Stimulated activated naive B cell treated with anti-CD40 and anti-IgM and Interleukin-4, amounts not matched to agents 10 μg/mL and 1 μg/mL and 100 μg/mL, for 72 hours (primary cell): ENCODE measurements around the gene PHKA1.
"Not testable (repeated sequence)": the region's sequence is repeated elsewhere in the genome, so short reads cannot be mapped to it uniquely, and the experiment has no call there.

Experiments
- ATAC-seq, 2 donors: fragments of 150-1000 bp; cut with Tn5 transposase; replicated peaks; 2 replicates each; pipeline ENCODE4 v1.10.0; 2021; ENCODE audit warnings: moderate library complexity in 1 of 2
- DNase-seq: peaks from one replicate; pipeline ENCODE4 v3.0.0; 2021
- H3K27ac Mint-ChIP-seq: one replicate; pipeline ENCODE4 v1.8.0; 2022; ENCODE audit warnings: mild to moderate bottlenecking, mixed read lengths
- H3K27me3 Mint-ChIP-seq, 2 donors: one replicate each; pipeline ENCODE4 v1.8.0; 2022; ENCODE audit warnings: mixed read lengths in 2 of 2
- H3K36me3 Mint-ChIP-seq, 2 donors: one replicate each; pipeline ENCODE4 v1.8.0; 2022; ENCODE audit warnings: mixed read lengths in 2 of 2, mild to moderate bottlenecking in 1 of 2
- H3K4me1 Mint-ChIP-seq, 2 donors: one replicate each; pipeline ENCODE4 v1.8.0; 2022; ENCODE audit warnings: mixed read lengths in 2 of 2, mild to moderate bottlenecking in 1 of 2
- H3K4me3 Mint-ChIP-seq, 2 donors: one replicate each; pipeline ENCODE4 v1.8.0; 2022; ENCODE audit warnings: mild to moderate bottlenecking in 2 of 2, mixed read lengths in 2 of 2, moderate library complexity in 1 of 2
- H3K9me3 Mint-ChIP-seq, 2 donors: one replicate each; pipeline ENCODE4 v1.8.0; 2022; ENCODE audit warnings: mixed read lengths in 2 of 2, mild to moderate bottlenecking in 1 of 2

PHKA1 gene

DNA sequence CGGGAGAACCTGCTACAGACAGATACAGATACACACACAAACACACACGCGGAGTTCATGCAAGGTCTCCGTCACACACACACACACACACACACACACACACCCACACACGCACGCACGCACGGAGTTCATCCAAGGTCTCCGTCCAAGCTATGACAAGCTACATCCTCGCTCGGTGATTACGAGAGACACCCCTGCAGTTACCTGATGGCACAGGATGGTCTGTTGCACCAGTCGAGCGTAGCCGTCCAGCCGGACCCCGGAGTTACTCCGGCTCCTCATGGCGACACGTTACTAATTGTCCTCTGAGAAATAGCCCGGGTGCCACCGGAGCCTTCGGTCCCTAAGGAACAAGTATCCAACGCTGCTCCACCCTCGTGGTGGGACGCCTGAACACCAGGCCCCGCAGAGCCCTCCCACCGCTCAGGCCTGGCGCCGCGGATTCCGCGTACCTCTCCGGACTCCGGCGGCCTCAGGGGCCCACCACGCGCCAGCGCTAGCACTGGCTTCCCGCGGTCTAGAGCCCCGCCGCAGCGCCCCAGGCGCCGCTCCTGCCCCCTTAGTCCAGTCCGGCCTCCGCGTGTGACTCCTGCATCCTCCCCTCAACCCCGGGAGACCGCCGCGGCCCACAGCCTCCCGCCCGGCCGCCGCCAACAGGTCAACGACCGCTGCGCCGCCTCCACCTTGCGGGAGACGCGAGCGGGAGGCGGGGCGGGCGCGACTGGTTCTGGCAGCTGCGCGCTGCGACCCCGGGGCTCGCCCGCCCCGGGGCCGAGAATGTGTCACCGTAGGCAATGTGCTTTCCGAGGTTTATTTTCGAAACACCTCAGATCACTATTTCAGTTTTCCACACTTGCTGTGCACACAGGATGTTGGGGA is at the start of gene PHKA1:
Gene PHKA1, minus strand, starts transcription at position 708 of the 879 bp plus-strand sequence. Its CDS starts 426 bp downstream, at position 282.
- peak; percentile 3 for DNase-seq

DNA sequence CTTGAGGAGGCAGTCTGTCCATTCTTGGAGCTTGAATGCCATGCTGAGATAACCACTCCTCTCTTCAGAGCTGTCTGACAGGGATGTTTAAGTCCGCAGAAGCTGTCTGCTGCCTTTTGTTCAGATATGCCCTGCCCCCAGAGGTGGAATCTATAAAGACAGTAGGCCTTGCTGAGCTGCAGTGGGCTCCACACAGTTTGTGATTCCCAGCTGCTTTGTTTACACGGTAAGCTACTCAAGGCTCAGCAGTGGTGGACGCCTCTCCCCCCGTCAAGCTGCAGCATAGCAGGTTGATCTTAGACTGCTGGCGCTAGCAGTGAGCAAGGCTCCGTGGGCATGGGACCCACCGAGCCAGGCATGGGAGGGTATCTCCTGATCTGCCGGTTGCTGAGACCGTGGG is 46.3 kb upstream of the PHKA1 start:
- H3K9me3 Mint-ChIP-seq, H3K27ac Mint-ChIP-seq, H3K4me3 Mint-ChIP-seq, H3K4me1 Mint-ChIP-seq, ATAC-seq, H3K27me3 Mint-ChIP-seq, DNase-seq, H3K36me3 Mint-ChIP-seq: not testable (repeated sequence)

More for the DNA sequence above, at the start of gene PHKA1:
- H3K9me3 Mint-ChIP-seq, H3K27ac Mint-ChIP-seq, H3K36me3 Mint-ChIP-seq, H3K4me1 Mint-ChIP-seq: not testable (repeated sequence)
- peak; percentile 79 to 83 for ATAC-seq
- Mint-ChIP-seq H3K27me3 (peaks cover 11 to 22% of the 10 kb centered on the region in 2 donors), H3K4me3 (peak within 1 kb of the TSS; percentile 79 to 83)

DNA sequence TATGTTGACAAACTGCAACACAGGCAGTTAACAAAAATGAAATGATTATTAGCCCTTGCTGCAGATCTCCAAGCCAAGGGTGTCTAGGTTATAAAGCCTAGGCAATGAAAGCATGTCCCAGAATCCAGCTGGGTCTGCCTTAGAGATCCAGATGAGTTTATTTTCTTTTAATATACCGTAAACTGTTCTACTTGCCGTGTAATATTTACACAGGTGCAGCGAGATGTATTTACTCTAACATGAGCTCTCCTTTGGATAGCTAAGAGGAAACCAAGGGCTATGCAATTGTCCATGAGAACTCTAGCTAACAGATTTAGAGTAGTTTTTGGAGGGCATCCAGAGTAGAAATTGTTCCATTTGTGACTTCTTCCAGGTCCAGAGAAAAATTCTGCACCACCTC is 34.4 kb upstream of the PHKA1 start:
- not testable (repeated sequence) for H3K27me3 Mint-ChIP-seq, ATAC-seq, H3K9me3 Mint-ChIP-seq, H3K36me3 Mint-ChIP-seq, H3K4me1 Mint-ChIP-seq, DNase-seq, H3K4me3 Mint-ChIP-seq, H3K27ac Mint-ChIP-seq

DNA sequence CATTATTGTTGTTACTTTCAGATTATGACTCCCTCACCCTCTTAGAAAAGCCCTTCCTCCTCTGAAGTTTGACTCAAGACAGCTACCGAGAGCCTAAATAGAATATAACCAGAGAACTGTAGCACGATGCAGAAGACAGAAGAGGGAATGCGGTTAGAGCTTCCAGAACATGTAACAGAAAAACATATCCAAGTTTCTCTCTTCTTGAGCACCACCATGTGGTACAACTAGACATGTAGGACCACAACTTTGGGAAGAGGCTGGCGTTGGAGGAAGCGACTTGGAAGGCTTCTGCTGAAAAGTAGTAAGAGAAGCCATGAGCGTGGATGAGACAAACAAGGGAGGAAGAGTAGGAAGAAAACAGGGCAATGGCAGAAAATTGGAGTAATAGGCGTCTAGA is 31.4 kb upstream of the PHKA1 start:
- not testable (repeated sequence) for H3K27ac Mint-ChIP-seq, H3K9me3 Mint-ChIP-seq, H3K4me3 Mint-ChIP-seq, DNase-seq, H3K36me3 Mint-ChIP-seq, H3K4me1 Mint-ChIP-seq, H3K27me3 Mint-ChIP-seq, ATAC-seq

DNA sequence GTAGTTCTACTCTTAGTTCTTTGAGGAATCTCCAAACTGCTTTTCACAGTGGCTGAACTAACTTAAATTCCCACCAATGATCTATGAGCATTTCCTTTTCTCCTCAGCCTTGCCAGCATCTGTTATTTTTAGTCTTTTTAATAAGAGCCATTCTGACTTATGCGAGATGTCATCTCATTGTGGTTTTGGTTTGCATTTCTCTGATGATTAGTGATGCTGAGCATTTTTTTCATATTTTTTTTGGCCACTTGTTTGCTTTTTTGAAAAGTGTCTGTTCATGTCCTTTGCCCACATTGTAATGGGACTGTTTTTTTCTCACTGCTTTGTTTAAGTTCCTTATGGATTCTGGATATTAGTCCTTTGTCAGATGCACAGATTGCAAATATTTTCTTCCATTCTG is 21.5 kb upstream of the PHKA1 start:
- no peaks in the 10 kb centered on the region for H3K36me3 Mint-ChIP-seq

DNA sequence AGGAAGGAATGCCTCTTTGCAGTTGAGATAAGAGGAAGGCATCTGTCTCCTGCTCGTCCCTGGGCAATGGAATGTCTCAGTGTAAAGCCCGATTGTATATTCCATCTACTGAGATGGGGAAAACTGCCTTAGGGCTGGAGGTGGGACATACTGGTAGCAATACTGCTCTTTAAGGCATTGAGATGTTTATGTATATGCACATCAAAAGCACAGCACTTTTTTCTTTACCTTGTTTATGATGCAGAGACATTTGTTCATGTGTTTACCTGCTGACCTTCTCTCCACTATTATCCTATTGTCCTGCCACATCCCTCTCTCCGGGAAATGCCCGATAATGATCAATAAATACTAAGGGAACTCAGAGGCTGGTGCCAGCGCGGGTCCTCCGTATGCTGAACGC is 19.5 kb upstream of the PHKA1 start:
- DNase-seq, H3K27ac Mint-ChIP-seq, H3K4me3 Mint-ChIP-seq, H3K9me3 Mint-ChIP-seq, H3K4me1 Mint-ChIP-seq, ATAC-seq, H3K36me3 Mint-ChIP-seq: not testable (repeated sequence)
- H3K27me3 Mint-ChIP-seq, result peaks cover 35 to 43% of the 10 kb centered on the region in 2 donors

More for the DNA sequence above, 21.5 kb upstream of the PHKA1 start:
- no peak for ATAC-seq
- Mint-ChIP-seq H3K27ac (no peak overlapping the region), H3K27me3 (peaks cover 32 to 42% of the 10 kb centered on the region in 2 donors), H3K9me3 (no peaks in the 10 kb centered on the region), H3K4me1 (no peaks in the 10 kb centered on the region), H3K4me3 (no peak overlapping the region)
- no peak for DNase-seq

DNA sequence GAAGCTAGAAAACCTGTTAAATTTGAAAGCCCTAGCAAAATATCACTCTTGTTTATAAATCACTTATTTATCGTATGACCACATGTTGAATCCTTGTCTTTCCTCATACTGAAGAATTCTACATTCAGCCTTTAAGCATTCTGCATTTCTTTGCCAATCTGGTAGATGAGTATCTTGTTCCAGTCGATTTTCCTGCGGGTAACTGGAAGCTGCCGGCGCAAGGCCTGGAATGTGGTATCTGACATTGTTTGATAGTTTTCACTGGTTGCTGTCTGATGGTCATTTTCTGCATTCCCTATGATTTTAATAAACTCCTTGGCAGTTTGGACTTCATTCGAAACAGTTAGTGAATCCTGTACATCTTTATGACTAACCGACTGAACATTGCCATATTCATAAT is 13.7 kb upstream of the PHKA1 start:
- Mint-ChIP-seq H3K27me3 (peaks cover 6 to 14% of the 10 kb centered on the region in 2 donors), H3K4me1 (no peaks in the 10 kb centered on the region), H3K4me3 (no peak overlapping the region), H3K9me3 (peaks cover 0 to 1% of the 10 kb centered on the region in 2 donors), H3K27ac (no peak overlapping the region), H3K36me3 (no peaks in the 10 kb centered on the region)
- no peak for ATAC-seq
- no peak for DNase-seq

DNA sequence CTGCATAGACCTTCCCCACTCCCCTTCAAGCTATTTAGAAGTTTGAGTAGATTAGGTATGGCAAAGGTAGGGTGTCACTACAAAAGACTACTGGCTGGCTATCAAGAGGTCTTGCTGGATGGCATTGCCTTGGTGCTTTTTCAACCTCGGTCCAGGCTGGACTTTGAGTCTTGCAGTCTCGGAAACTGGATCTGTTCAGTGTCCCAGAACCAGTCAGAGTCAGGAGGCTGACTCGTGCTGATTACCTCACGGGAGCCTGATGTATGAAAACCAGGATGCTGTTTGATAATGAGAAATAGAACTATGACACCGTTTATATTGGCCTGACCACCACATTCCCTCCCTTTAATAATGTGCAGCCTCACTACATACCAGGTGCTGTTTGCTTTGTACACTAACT is 2.7 kb upstream of the PHKA1 start:
- no peak for ATAC-seq
- no peak for DNase-seq
- no peaks in the 10 kb centered on the region for H3K36me3 Mint-ChIP-seq
- H3K9me3 Mint-ChIP-seq, result no peaks in the 10 kb centered on the region
- peaks cover 11 to 26% of the 10 kb centered on the region in 2 donors for H3K27me3 Mint-ChIP-seq
- H3K27ac Mint-ChIP-seq, result no peak overlapping the region
- no peak overlapping the region for H3K4me3 Mint-ChIP-seq
- H3K4me1 Mint-ChIP-seq, result peaks cover 0 to 8% of the 10 kb centered on the region in 2 donors

DNA sequence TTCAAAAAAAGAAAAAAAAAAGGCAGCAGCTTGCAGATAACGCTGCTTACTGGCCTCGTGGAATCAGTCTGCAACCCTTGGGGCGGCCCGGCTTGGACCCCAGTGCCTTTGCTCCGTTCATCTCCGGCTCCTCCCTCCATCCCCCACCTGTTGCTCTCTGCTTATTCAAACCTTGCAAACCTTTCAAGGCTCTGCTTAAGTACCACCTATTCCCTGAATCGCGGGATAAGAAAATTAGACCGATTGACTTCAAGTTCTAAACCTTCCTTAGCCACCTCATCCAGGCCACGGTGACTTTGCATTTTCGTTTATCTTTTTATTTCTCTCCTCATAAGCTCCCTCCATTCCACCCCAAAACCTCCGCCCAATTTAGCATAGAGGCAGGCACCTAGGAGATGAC is 1.4 kb upstream of the PHKA1 start:
- H3K4me3 Mint-ChIP-seq, result no peak overlapping the region
- ATAC-seq, result no peak
- DNase-seq, result no peak
- H3K27me3 Mint-ChIP-seq, result peaks cover 11 to 26% of the 10 kb centered on the region in 2 donors
- no peaks in the 10 kb centered on the region for H3K36me3 Mint-ChIP-seq
- peaks cover 0 to 8% of the 10 kb centered on the region in 2 donors for H3K4me1 Mint-ChIP-seq
- H3K9me3 Mint-ChIP-seq, result no peaks in the 10 kb centered on the region
- no peak overlapping the region for H3K27ac Mint-ChIP-seq

DNA sequence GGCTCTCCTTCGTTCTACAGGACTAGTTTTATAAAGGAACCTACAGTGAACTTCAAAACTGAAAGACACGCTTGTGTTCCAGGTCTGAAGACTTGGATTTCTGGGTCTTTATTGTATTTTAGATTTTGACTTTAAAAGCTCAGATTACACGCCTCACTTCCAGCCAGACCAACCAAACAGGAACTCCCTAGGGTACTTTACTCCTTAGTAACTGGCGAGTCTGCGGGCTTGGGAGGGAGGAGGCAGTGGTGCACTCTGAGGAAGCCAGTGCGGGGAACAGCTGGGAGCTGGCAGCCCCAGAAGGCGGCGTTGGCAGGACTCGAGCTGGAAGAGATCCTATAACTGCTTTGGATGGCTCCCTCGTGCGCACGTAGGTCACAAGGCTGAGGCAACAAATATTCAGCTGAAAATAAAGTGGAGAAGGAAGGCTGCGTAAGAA is 391 bp upstream of the PHKA1 start:
- Mint-ChIP-seq H3K4me3 (peak overlapping the region; percentile 61 to 83), H3K27ac (no peak overlapping the region), H3K9me3 (no peaks in the 10 kb centered on the region), H3K27me3 (peaks cover 11 to 22% of the 10 kb centered on the region in 2 donors), H3K4me1 (peaks cover 0 to 8% of the 10 kb centered on the region in 2 donors), H3K36me3 (no peaks in the 10 kb centered on the region)
- ATAC-seq (peak; percentile 6 to 10), DNase-seq (no peak)

DNA sequence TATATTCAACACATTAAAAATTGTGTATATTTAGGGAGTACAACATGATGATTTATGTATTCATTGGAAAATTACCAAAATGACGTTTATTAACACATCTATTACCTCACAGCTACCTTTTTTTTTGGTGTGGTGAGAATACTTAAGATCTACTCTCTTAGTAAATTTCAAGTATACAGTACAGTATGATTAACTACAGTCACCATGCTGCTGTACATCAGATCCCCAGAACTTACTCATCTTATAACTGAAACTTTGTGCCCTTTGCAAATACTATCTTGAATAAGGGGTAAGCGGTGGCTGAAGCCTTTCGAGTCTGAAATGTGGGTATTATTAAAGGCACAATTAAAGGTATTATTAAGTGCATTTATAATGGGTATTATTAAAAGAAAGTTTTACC is 976 bp downstream of the PHKA1 start:
- Mint-ChIP-seq H3K9me3 (no peaks in the 10 kb centered on the region), H3K36me3 (no peaks in the 10 kb centered on the region), H3K4me1 (peaks cover 0 to 8% of the 10 kb centered on the region in 2 donors), H3K27me3 (peaks cover 11 to 22% of the 10 kb centered on the region in 2 donors), H3K27ac (no peak overlapping the region), H3K4me3 (peak overlapping the region; percentile 79 to 83)
- DNase-seq (no peak), ATAC-seq (peak; percentile 40 to 54)

DNA sequence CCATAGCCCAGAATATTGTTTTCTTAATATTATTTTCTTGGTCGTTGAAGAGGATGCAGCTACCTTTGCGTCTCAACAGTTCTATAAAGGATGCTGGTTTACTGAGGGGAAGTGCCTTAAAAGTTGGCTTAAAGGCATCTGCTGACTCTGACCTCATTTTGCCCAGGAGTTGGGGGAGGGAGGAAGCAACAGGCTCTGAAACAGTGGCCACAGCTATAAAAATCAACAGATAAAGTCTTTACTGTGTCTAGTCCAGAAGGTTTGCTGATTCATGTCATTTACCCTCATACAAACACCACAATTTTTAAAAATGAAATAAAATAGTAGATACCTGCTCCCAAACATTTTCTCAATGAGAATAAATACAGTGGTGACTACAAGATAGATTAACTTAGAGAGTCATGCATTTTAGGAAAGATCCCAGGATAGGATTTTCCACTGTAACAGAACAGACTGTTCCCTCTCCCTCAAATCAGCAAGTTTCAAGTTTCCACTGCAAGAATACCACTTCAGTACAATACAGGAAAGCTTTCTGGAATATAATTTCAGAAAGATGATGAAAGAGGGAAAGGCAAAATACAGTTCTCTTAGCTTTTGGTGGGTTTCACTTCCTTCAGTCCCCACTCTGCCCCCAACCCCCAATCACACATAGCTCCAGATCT is 1.9 kb downstream of the PHKA1 start:
- DNase-seq (no peak), ATAC-seq (no peak)
- Mint-ChIP-seq H3K4me3 (no peak overlapping the region), H3K27me3 (peaks cover 11 to 22% of the 10 kb centered on the region in 2 donors), H3K36me3 (no peaks in the 10 kb centered on the region), H3K27ac (no peak overlapping the region), H3K4me1 (peaks cover 0 to 8% of the 10 kb centered on the region in 2 donors), H3K9me3 (no peaks in the 10 kb centered on the region)

DNA sequence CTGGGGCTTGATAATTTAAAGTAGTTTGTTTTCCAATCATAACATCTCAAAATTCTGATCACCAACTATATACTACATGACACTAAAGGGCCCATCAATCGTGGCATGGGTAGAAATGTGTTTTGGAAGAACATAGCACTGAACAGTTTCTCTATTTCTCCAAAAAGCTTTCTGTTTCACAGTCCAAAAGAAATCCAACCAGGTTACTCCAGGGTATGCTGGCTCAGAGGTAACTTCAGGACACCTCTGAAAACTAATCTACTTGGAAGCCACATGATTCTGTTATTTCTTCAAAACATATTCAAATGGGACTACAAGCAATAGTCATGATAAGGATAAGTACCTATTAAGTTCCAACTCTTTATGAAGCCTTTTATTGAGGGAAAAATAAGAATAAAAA is 8.3 kb downstream of the PHKA1 start:
- Mint-ChIP-seq H3K9me3 (no peaks in the 10 kb centered on the region), H3K4me3 (no peak overlapping the region), H3K27me3 (no peaks in the 10 kb centered on the region), H3K27ac (no peak overlapping the region), H3K4me1 (no peaks in the 10 kb centered on the region), H3K36me3 (no peaks in the 10 kb centered on the region)
- ATAC-seq, result no peak
- no peak for DNase-seq

DNA sequence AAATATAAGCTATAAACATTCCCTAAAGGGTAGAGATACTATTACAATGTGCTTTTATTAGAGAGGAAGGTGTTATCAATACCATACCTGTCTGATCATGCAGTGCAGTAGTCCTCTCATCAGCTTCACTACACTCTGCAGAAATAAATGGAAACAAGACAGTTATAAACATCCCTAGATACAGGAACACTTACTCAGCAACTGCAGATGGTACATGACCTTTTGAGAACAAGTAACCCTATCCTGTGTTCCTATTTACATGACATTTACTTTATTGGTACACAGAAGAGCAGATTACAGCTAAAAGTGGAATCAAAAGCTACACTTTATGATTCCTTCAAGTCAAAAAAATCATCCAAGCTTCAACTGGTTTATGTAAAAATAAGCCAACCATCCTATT is 9.0 kb downstream of the PHKA1 start:
- H3K27me3 Mint-ChIP-seq, result no peaks in the 10 kb centered on the region
- DNase-seq (no peak), ATAC-seq (no peak)
- H3K4me3 Mint-ChIP-seq, result no peak overlapping the region
- no peaks in the 10 kb centered on the region for H3K4me1 Mint-ChIP-seq
- no peaks in the 10 kb centered on the region for H3K9me3 Mint-ChIP-seq
- H3K27ac Mint-ChIP-seq, result no peak overlapping the region
- H3K36me3 Mint-ChIP-seq, result no peaks in the 10 kb centered on the region

DNA sequence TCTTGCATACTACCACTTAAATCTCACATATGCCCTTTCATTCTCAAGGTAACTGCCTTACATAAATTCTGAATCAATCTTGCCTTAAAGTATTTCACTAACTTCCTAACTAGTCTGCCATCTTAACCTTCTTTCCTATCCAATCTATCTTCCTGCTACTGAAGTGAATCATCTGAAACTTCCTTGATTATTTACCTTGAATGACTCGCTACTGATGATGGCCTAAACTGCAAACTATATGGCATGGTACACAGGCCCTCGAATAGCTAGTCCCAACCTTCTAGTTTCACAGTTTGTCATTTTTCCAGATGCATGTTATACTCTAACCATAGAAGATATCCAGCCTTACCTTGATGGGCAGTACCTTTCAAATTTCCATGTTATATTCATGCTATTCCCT is 19.9 kb downstream of the PHKA1 start:
- H3K27ac Mint-ChIP-seq, result no peak overlapping the region

More for the DNA sequence above, 19.9 kb downstream of the PHKA1 start:
- Mint-ChIP-seq H3K36me3 (no peaks in the 10 kb centered on the region), H3K9me3 (no peaks in the 10 kb centered on the region), H3K4me1 (no peaks in the 10 kb centered on the region), H3K27me3 (peaks cover 0 to 10% of the 10 kb centered on the region in 2 donors), H3K4me3 (no peak overlapping the region)
- no peak for ATAC-seq
- DNase-seq, result no peak
